MCF 10A (cell line): ENCODE results near the gene VKORC1L1. TPM values are rescaled to one million over a fixed set of nuclear protein-coding genes. Genes with fewer than 3 reads are reported as not detected.
A peak's percentile ranks its signal among the peaks of the same experiment; 100 is the strongest.

Experiments
- BruUV-seq: library from RNA; stranded (reverse); fragments of 400-500 nt; replicated peaks from 2 replicates; lab custom pipeline; 2021; lab: Mats Ljungman, UMichigan
- CTCF ChIA-PET: fragments of 300-600 bp; sonication (Branson Sonifier 250); formaldehyde crosslinking; extraction: SDS; loops from one replicate; lab custom pipeline; 2021; ENCODE audit warnings: antibody characterized with exemption, inconsistent platforms; lab: Yijun Ruan, JAX
- POLR2A ChIA-PET: fragments of 300-600, 350-650 bp; sonication (Branson Sonifier 250); formaldehyde crosslinking; extraction: SDS; loops from one replicate; lab custom pipeline; 2020; ENCODE audit warnings: antibody characterized with exemption, inconsistent platforms; lab: Yijun Ruan, JAX
- DNase-seq: peaks from one replicate; pipeline ENCODE4 v3.0.0-alpha.2; 2018; ENCODE audit not compliant: unreplicated experiment
- H3K27ac Mint-ChIP-seq: one replicate; pipeline ENCODE4 v1.8.0; 2022; ENCODE audit warnings: mild to moderate bottlenecking, low read depth, mixed read lengths; ENCODE audit not compliant: unreplicated experiment
- H3K27me3 Mint-ChIP-seq: one replicate; pipeline ENCODE4 v1.8.0; 2022; ENCODE audit warnings: mixed read lengths; ENCODE audit not compliant: insufficient read depth, unreplicated experiment
- H3K36me3 Mint-ChIP-seq: one replicate; pipeline ENCODE4 v1.8.0; 2022; ENCODE audit warnings: mild to moderate bottlenecking, moderate library complexity, mixed read lengths; ENCODE audit not compliant: insufficient read depth, unreplicated experiment
- H3K4me1 Mint-ChIP-seq: one replicate; pipeline ENCODE4 v1.8.0; 2022; ENCODE audit warnings: mixed read lengths; ENCODE audit not compliant: insufficient read depth, unreplicated experiment
- H3K4me3 Mint-ChIP-seq: one replicate; pipeline ENCODE4 v1.8.0; 2022; ENCODE audit warnings: mild to moderate bottlenecking, moderate library complexity, mixed read lengths; ENCODE audit not compliant: unreplicated experiment
- H3K9me3 Mint-ChIP-seq: one replicate; pipeline ENCODE4 v1.8.0; 2022; ENCODE audit warnings: mixed read lengths; ENCODE audit not compliant: unreplicated experiment
- intact Hi-C: fragments of 100-400 bp; cut with micrococcal nuclease; formaldehyde crosslinking; loops from 2 replicates; pipeline ENCODE4 v1.14.1; 2022
- total RNA-seq: library from RNA; stranded (reverse); gene quantifications from 2 replicates; pipeline ENCODE4 v1.2.3, GENCODE V29; 2022
- TF ChIP-seq, protein P1 (sequence below): fragments of 200-600 bp; IDR thresholded peaks from one replicate; pipeline ENCODE4 v1.8.0; 2022; ENCODE audit warnings: antibody characterized with exemption, mild to moderate bottlenecking; ENCODE audit not compliant: unreplicated experiment

VKORC1L1 gene
- total RNA-seq, 1 experiment from 2014 or later, result 28.7 TPM

DNA sequence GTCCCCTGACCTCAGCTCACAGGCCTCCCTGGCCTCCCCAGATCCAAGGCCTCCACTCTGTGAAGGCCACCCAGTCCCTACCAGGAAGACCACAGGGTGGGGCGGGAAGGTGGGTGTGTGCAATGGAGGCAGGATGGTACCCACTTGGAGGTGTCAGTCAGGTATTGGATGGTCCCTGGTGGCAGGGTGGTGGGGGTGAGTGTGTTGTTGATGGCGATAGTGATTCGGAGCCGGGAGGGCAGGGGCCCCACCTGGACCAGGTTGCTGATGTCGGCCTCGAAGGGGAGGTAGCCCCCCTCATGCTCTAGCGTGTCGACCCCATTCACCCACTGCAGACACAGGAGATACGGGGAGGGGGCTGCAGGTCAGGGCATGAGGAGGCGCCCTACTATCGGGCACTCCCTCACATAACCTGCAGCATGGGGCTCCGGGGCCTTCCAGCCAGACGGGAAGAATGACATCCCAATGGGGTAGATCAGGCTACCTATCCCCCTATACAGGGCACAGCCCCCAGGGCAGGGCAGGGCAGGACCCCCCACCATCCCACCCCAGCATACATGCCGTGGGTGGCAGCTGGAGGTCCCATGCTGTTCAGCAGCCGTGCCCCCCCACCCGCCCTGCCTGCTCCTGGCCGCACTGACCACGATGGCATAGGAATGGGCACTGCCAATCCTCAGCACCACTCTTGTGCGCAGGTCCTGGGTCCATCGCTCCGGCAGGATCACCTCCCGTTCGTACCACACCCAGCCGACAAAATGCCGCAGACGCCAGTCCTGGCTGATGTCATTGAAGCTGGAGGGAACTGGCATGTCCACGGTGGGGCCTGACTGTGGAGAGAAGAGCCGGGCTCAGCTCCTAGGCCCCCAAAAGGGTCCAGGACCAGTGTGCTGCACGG lies 107.0 kb downstream of the VKORC1L1 start:
- Mint-ChIP-seq H3K27me3 (no peaks in the 10 kb centered on the region), H3K27ac (no peak overlapping the region), H3K4me1 (peaks cover 5% of the 10 kb centered on the region), H3K4me3 (no peak overlapping the region), H3K9me3 (no peaks in the 10 kb centered on the region), H3K36me3 (peaks cover 7% of the 10 kb centered on the region)
- POLR2A ChIA-PET, result no interaction called here
- intact Hi-C loops, result loop anchor here (10.0 kb wide), 1 partner anchor 225 kb away; no protein-coding TSS in a partner anchor
- no TSS peak for BruUV-seq
- DNase-seq, result no peak
- TF ChIP-seq, protein P1, sequence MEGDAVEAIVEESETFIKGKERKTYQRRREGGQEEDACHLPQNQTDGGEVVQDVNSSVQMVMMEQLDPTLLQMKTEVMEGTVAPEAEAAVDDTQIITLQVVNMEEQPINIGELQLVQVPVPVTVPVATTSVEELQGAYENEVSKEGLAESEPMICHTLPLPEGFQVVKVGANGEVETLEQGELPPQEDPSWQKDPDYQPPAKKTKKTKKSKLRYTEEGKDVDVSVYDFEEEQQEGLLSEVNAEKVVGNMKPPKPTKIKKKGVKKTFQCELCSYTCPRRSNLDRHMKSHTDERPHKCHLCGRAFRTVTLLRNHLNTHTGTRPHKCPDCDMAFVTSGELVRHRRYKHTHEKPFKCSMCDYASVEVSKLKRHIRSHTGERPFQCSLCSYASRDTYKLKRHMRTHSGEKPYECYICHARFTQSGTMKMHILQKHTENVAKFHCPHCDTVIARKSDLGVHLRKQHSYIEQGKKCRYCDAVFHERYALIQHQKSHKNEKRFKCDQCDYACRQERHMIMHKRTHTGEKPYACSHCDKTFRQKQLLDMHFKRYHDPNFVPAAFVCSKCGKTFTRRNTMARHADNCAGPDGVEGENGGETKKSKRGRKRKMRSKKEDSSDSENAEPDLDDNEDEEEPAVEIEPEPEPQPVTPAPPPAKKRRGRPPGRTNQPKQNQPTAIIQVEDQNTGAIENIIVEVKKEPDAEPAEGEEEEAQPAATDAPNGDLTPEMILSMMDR, result no peak
- CTCF ChIA-PET, result no interaction called here

DNA sequence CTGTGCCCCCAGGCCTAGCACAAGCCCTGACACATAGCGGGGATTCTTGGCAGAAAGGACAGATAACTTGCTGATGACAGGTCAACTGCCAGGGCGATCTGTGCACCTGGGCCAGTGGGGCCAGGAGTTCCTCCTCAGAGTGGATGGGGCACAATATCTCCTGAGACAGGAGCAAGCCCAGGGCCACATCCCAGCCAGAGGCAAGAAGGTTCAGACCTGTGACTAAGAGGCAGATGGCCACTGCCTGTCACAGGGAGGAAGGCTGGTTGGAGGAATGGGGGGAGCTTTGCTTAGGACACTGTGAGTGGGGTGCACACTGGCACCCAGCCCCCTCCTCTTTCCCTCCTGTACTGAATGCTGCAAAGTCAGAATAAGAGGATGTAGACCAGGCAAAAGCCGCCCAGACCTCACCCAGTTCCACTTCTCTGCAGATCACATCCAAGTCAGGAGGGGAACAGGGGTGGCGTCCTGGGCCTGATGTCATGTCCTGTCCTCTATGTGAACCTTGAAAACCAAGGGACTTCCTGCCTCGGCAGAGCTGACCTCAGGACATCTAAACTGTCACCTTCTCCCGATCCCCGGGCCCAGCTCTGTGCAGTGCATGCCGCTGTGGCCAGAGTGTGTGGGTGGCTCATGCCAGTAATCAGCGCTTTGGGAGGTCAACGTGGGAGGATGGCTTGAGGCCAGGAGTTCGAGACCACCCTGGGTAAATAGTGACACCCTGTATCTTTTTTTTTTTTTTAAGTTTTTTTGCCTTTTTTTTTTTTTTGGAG lies 107.8 kb downstream of the VKORC1L1 start:
- H3K36me3 Mint-ChIP-seq, result peaks cover 6% of the 10 kb centered on the region
- H3K9me3 Mint-ChIP-seq, result no peaks in the 10 kb centered on the region
- TF ChIP-seq, protein P1, result no peak
- no peak overlapping the region for H3K27ac Mint-ChIP-seq
- BruUV-seq, result TSS peak; percentile 23
- H3K4me1 Mint-ChIP-seq, result peaks cover 5% of the 10 kb centered on the region
- no peaks in the 10 kb centered on the region for H3K27me3 Mint-ChIP-seq
- DNase-seq, result peak; percentile 16
- peak overlapping the region; percentile 71 for H3K4me3 Mint-ChIP-seq
- intact Hi-C loops, result loop anchor here (10.0 kb wide), 1 partner anchor 226 kb away; no protein-coding TSS in a partner anchor
- ChIA-PET CTCF (interaction anchor here (0.5 to 1.0 kb wide), 2 partner anchors 12 to 140 kb away, joined by 3 to 4 read pairs; no protein-coding TSS in a partner anchor), POLR2A (interaction anchor here (0.6 to 2.0 kb wide), 8 partner anchors 11 to 513 kb away, joined by 3 to 16 read pairs (median 4); no protein-coding TSS in a partner anchor)

DNA sequence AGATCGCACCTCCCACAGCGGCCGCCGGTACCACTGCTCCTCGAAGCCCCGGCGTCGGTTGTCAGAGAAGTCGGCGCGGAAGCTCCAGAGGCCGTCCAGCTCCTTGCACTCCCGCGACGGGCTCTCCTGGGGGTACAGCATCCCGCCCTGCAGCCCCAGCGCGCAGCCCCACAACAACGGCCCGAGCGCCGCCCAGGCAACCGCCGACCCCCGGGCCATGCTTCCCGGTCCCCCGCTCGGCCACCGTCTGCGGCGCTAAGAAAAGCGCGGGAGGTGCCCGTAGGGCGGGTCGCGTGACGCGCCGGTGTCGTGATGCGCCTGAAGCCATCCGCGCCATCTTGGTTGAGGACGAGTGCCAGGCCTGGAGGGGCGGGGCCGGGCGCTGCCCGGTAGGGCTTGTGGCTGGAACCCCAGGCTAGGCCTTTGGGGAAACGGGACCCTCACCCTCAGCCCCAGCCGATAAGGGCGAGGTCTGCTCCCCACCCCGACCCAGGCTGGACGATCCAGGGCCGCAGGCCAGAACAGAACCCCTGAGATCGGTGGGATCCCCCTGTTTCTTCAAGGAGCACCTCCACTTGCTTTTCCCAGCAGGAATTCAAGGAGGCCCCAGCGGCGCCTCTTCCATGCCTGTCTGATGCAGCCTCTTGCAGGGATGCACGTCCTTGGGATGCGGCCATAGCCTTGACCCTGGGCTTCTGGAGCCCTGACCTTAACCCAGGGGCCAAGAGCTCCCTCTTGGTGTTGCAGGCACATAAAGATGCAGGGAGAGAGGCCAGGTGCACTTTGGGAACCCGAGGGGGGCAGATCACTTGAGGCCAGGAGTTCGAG lies 109.3 kb downstream of the VKORC1L1 start, which contains the start of gene GUSB:
GUSB (minus strand) TSS at position 249 of the 828 bp plus-strand sequence; CDS start at position 219, 30 bp downstream.
- intact Hi-C loops, result loop anchor here (10.0 kb wide), 1 partner anchor 227 kb away; no protein-coding TSS in a partner anchor
- H3K4me3 Mint-ChIP-seq, result peak within 1 kb of the TSS; percentile 71
- DNase-seq, result peak; percentile 89
- H3K27ac Mint-ChIP-seq, result peak within 1 kb of the TSS; percentile 51
- BruUV-seq, result no TSS peak
- POLR2A ChIA-PET, result interaction anchor here (0.8 to 2.0 kb wide), 6 partner anchors 9 to 511 kb away, joined by 3 to 16 read pairs (median 4); no protein-coding TSS in a partner anchor
- no peaks in the 10 kb centered on the region for H3K9me3 Mint-ChIP-seq
- TF ChIP-seq, protein P1, result no peak
- no peaks in the 10 kb centered on the region for H3K27me3 Mint-ChIP-seq
- H3K4me1 Mint-ChIP-seq, result peaks cover 5% of the 10 kb centered on the region
- CTCF ChIA-PET, result interaction anchor here (0.7 to 0.9 kb wide), 4 partner anchors 31 to 322 kb away, joined by 3 to 6 read pairs (median 4); no protein-coding TSS in a partner anchor
- no peaks in the 10 kb centered on the region for H3K36me3 Mint-ChIP-seq
